Stimulated activated CD8-positive, alpha-beta memory T cell treated with anti-CD3 and anti-CD28 coated beads, Interleukin-15, amount 100 ng/mL, for 24 hours (primary cell): Measurements from ENCODE around the gene MPV17L.
"Not testable (repeated sequence)": the region's sequence is repeated elsewhere in the genome, so short reads cannot be mapped to it uniquely, and the experiment has no call there.

Source experiments
- DNase-seq: peaks from one replicate; pipeline ENCODE4 v3.0.0-alpha.2; 2020; ENCODE audit warnings: low read depth

The MPV17L gene

DNA sequence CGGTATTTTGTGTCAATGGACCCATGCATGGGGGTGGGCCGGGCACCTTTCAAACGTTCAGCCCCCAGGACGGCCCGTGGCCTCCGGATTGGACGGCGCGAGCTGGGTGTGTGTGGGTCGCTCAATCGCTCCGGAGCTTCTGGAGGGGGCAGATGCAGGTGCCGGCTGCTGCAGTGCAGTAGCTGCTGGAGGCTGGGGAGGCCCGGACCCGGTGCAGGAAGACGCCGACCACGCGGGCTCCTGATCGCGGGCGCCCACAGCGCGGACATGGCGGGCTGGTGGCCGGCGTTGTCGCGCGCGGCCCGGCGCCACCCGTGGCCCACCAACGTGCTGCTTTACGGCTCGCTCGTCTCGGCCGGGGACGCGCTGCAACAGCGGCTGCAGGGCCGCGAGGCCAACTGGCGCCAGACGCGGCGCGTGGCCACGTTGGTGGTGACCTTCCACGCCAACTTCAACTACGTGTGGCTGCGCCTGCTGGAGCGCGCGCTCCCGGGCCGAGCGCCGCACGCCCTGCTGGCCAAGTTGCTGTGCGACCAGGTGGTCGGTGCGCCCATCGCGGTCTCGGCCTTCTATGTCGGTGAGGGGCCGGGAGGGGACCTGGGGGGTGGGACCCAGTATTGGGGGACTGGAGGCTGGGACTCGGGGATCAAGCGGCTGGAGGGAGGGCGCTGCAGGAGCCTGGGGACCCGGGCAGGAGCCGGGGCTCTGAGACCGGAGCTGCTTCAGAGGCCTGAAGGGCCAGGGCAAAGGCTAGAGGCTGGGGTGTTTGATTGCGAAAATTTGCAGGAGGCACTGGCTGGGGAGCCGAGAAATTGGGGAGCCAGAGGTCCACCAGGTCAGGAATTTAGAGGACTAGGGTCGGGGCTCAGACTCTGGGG lies at the start of gene MPV17L:
TSS of gene MPV17L (plus strand) at position 124 of the 878 bp plus-strand sequence. CDS start at position 268, 144 bp downstream.
- DNase-seq = not testable (repeated sequence)

DNA sequence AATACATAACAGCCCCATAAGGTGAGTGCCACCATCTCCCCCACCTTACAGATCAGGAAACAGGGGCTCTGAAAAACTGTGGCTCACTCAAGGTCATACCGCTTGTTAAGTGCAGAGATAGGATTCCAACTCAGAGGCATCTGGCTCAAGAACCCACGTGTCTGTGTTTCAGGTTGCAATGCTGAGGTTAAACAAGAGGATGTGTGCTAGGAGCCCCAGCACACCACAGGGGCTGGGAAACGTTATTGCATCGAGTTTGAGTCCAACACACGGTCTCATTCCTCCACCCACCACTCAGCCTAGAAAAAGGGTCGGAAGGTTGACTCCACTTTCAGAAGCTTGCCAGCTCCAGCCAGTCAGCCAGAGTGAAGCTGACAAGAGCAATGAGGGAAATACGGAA lies 46.8 kb upstream of the MPV17L start:
- not testable (repeated sequence) for DNase-seq

DNA sequence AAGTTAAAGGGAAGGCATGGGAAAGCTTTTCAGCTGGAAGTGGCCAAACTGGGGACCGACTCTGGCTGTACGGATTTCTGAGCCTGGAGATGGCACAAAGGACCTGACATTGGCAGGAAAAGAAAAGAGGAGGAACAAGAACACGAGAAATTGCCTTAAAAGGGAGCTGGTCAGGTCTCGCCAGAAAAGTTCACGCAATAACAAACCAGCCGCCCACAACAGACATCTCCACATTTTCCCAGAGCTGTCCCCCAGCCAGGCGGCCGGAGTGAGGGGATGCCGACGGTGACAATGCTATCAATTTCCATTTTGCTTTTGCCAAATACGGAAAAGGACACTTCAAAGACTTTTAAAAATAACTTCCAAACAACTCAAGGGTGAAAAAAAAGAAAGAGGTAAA lies 44.3 kb upstream of the MPV17L start:
- DNase-seq = not testable (repeated sequence)

DNA sequence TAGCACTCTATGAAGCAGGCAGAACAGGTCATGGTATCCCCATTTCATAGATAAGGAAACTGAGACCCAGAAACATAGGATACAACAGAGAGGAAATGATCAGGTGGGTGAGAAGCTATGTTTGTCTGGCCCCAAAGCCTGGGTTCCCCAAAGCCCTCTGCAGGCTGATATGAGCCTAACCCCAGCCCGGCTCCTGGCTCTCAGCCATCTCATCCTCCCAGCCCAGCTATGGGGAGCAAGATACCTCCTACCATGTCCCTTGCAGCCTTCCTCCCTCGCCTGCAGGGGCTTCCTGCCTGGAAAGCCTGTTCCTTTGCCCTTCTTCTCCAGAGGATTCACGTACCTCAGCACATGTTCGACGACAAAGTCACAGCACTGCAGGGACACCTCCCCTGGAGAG lies 43.8 kb upstream of the MPV17L start:
- DNase-seq = not testable (repeated sequence)

DNA sequence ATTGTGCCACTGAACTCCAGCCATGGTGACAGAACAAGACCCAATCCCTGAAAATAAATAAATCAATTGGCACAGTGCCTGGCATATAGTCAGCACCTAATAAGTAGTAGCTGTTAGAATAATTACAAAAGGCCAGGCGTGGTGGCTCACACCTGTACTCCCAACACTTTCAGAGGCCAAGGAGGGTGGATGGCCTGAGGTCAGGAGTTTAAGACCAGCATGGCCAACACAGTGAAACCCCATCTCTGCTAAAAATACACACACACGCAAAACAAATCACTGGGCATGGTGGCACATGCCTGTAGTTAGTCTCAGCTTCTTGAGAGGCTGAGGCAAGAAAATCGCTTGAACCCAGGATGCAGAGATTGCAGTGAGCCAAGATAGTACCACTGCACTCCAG lies 42.7 kb upstream of the MPV17L start:
- not testable (repeated sequence) for DNase-seq

DNA sequence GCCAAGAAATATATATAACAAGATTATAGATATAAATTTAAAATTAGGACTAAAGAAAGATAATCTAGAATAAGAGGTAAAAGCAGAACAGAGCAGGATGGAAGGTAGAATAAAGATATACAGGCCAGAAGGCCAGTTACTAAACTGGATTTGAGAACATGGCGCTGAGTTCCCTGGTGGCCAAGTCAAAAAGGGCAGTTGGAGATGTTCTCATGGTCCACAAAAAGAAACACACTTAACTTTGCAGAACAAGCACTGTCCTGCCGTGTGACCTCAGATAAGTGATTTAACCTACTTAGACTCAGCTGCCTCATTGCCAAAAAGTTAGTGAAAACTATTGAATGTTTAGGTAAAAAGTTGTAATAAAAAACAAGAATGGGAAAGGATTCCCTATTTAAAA lies 40.7 kb upstream of the MPV17L start:
- DNase-seq = not testable (repeated sequence)

- DNase-seq = not testable (repeated sequence)
These were observed 38.1 kb upstream of the MPV17L start for GRCh38 chr16:15357495-15357894.

GRCh38 chr16:15378194-15378593 lies 17.4 kb upstream of the MPV17L start, which contains the start of gene NPIPA5:
Gene NPIPA5 (minus strand): TSS chr16:15378294. CDS start chr16:15378294, 0 bp downstream.
- DNase-seq = not testable (repeated sequence)

GRCh38 chr16:15382810-15383209 lies 12.7 kb upstream of the MPV17L start:
- DNase-seq = not testable (repeated sequence)

DNA sequence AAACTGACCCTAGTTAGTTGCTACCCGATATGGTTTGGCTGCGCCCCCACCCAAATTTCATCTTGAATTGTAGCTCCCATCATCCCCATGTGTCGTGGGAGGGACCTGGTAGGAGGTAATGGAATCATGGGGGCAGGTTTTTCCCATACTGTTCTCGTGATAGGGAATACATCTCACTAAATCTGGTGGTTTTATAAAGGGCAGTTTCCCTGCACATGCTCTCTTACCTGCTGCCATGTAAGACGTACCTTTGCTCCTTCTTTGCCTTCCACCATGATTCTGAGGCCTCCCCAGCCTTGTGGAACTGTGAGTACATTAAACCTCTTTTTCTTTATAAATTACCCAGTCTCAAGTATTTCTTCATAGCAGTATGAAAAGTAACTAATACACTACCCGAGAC lies 7.5 kb upstream of the MPV17L start:
- DNase-seq = not testable (repeated sequence)

- DNase-seq = not testable (repeated sequence)
These were observed 5.6 kb upstream of the MPV17L start for GRCh38 chr16:15389916-15390315.

DNA sequence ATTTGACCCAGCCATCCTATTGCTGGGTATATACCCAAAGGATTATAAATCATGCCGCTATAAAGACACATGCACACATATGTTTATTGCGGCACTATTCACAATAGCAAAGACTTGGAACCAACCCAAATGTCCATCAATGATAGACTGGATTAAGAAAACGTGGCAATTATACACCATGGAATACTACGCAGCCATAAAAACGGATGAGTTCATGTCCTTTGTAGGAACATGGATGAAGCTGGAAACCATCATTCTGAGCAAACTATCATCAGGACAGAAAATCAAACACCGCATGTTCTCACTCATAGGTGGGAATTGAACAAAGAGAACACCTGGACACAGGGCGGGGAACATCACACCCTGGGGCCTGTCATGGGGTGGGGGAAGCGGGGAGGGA lies 2.5 kb upstream of the MPV17L start:
- not testable (repeated sequence) for DNase-seq

DNA sequence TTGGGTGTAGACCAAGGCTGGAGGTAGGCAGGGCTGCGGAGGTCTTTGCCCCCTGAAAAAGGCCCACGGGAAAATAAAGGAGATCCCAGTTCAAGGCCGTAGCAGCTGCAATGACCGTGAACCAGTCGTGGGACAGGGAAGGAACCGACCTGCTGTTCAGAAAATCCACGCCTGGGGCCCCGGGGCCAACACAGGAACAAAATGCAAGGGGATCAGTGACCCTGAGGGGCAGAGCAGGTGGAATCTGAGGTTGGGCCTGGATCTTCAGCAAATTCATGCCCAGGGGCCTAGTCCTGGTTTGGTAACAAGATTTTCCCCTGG lies 915 bp downstream of the MPV17L start:
- not testable (repeated sequence) for DNase-seq

DNA sequence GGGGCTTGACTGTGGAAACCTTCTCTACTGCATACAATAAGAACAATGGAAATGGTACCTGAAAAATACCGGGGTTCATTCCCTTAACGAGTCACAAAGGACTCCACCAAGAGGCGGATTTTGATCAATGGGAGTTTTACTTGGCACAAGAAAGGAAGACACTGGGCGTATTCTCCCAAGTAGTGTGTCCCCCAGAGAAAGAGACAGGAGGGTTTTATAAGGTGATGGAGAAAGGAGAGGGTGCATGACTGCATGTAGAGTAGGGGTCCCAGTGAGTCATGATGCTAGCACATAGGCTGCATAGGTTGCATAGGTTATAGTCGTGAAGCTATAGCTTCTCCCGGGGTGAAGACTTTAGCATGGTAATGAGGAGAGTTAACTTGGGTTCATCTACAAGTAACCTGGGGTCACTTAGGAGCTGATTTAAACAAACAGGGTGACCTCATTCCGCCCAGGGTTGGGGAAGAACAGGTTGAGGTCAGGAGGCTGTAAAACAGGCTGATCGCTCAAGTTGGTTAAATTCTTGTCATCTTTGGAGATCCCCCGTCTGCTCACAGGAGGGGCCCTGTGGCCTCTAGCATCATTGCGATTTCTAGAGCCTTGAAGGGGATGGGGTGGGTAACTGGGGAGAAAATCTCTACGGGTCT lies 1.5 kb downstream of the MPV17L start:
- DNase-seq = no peak

DNA sequence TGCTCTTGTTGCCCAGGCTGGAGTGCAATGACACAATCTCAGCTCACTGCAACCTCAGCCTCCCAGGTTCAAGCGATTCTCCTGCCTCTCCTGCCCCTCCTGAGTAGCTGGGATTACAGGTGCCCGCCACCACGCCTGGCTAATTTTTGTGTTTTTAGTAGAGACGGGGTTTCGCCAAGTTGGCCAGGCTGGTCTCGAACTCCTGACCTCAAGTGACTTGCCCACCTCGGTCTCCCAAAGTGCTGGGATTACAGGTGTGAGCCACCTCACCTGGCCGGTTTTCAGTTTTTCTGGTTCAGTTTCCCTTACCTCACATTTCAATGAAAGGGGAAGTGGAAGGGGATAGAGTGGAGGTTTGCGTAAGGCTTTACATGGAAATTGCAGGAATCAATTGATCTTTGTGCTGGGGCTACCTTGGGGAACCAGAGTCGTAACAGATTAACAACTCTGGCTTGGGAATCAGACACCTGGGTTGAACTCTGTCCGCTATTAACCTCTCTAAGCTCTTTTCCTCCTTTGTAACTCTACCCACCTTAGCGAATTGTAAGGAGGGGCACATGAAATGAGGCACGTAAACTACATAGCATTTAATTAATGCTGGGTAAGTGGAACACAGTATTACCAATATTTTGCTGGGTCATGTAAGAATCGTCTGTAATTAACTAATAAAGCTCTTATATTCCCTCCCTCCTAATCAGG lies 3.2 kb downstream of the MPV17L start:
- no peak for DNase-seq

DNA sequence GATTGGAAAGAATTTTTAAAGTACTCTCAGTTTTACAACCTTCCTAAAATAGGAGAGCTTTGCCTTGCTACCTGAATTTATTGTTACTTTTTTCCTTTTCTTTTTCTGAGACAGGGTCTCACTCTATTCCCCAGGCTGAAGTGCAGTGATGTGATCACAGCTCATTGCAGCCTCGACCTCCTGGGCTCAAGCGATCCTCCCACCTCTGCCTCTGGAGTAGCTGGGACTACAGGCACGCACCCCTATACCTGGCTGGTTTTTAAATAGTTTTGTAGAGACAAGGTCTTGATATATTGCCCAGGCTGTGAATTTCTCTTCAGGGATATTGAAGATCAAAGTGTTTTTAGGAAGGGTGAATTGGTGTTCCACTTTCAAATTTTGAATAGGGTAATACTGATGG lies 3.8 kb downstream of the MPV17L start:
- no peak for DNase-seq

- DNase-seq = not testable (repeated sequence)
These were observed 4.8 kb downstream of the MPV17L start for GRCh38 chr16:15400314-15400713.

- DNase-seq = no peak
These were observed 6.4 kb downstream of the MPV17L start for GRCh38 chr16:15401972-15402371.

DNA sequence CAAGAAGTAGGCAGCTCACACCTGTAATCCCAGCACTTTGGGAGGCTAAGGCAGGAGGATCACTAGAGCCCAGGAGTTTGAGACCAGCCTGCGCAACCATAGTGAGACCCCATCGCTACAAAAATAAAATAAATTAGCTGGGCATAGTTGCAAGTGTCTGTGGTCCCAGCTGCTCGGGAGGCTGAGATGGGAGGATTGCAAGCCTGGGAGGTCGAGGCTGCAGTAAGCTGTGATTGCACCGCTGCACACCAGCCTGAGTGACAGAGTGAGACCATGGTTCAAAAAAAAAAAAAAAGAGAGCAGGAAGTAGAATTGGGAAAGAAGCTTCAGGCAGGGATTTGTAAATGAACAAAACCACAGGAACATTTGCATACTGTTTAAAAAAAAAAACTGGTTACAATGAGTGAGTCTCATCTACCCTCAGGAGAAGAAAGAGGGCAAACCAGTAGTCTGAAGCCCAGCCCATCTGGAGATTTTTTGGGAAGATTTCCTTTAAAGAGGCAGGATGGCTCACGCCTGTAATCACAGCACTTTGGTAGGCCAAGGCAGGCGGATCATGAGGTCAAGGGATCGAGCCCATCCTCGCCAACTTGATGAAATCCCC lies 7.9 kb downstream of the MPV17L start:
- no peak for DNase-seq

GRCh38 chr16:15404091-15404490 lies 8.5 kb downstream of the MPV17L start:
- not testable (repeated sequence) for DNase-seq

DNA sequence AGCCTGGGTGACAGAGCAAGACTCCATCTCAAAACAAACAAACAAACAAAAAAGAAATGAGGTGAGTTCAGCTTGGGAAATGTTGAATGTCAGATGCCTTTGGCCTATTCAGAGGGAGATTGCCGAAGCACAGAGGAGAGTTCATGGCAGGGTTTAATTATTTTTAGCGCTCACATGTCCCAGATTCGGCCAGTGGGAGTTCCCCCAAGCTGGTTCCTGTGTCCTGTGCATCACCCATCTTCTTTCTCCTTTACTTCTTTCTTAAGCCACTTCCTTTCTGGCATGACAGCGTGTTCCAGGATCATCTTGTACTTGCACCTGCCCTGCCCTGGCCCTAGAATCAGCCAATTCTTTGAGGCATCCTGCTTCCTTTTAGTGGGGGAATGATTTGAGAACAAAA lies 9.2 kb downstream of the MPV17L start:
- DNase-seq = no peak

GRCh38 chr16:15407756-15408155 lies 12.2 kb downstream of the MPV17L start:
- not testable (repeated sequence) for DNase-seq
